Sigmoid colon (tissue), 7 donors: ENCODE measurements around the gene PHKB. TPM values are rescaled to one million over a fixed set of nuclear protein-coding genes. Genes with fewer than 3 reads are reported as not detected.
"Not testable (repeated sequence)": the region's sequence is repeated elsewhere in the genome, so short reads cannot be mapped to it uniquely, and the experiment has no call there.

Experiments
- DNase-seq: peaks from one replicate; pipeline ENCODE4 v3.0.0-alpha.2; 2019
- H3K27ac ChIP-seq, 4 donors: fragments of 200-600 bp; sonication (generic); one replicate each; pipeline ENCODE4 v1.5.1; 2016 to 2019; ENCODE audit warnings: mild to moderate bottlenecking in 1 of 4
- H3K27me3 ChIP-seq, 3 donors: fragments of 200-600 bp; sonication (generic); one replicate each; pipeline ENCODE4 v1.5.1; 2019; ENCODE audit warnings: mild to moderate bottlenecking in 1 of 3
- H3K36me3 ChIP-seq, 4 donors: fragments of 200-600 bp; sonication (generic); one replicate each; pipeline ENCODE4 v1.5.1; 2016 to 2019
- H3K4me1 ChIP-seq, 4 donors: fragments of 200-600 bp; sonication (generic); one replicate each; pipeline ENCODE4 v1.5.1; 2017 to 2019
- H3K4me3 ChIP-seq, 4 donors: fragments of 200-600 bp; sonication (generic); one replicate each; pipeline ENCODE4 v1.5.1; 2017 to 2019; ENCODE audit warnings: mild to moderate bottlenecking in 2 of 4, moderate library complexity in 1 of 4
- H3K9me3 ChIP-seq, 4 donors: fragments of 200-600 bp in 3 of 4; sonication (generic) in 3 of 4; one replicate each; pipeline versions ENCODE4 v1.5.1 to v1.6.1; 2013 to 2019
- CTCF ChIP-seq, 4 experiments: fragments of 450-650 bp in 3 of 4; fragments of 200-600 bp in 1 of 4; IDR thresholded peaks; one replicate each; pipeline ENCODE4 v1.5.1; 2016 to 2019; ENCODE audit warnings: antibody characterized with exemption in 4 of 4, mild to moderate bottlenecking in 3 of 4, moderate library complexity in 2 of 4
- EP300 ChIP-seq, 4 donors: sonication (generic); formaldehyde crosslinking; IDR thresholded peaks; one replicate each; pipeline ENCODE4 v1.6.1; 2017; ENCODE audit warnings: antibody characterized with exemption in 4 of 4
- POLR2A ChIP-seq, 2 donors: fragments of 450-650 bp; IDR thresholded peaks; one replicate each; pipeline ENCODE4 v1.6.1; 2016; ENCODE audit warnings: antibody characterized with exemption in 2 of 2, mild to moderate bottlenecking in 2 of 2, moderate library complexity in 2 of 2
- POLR2AphosphoS5 ChIP-seq, 4 donors: sonication (generic); formaldehyde crosslinking; IDR thresholded peaks; one replicate each; pipeline ENCODE4 v1.6.1; 2017; ENCODE audit warnings: antibody characterized with exemption in 4 of 4
- WGBS, 2 donors: extraction: QIAGEN DNeasy Blood & Tissue Kit; methylation state at CpG; one replicate each; pipeline ENCODE4 v1.1.7; 2013; 5-methylcytosine and 5-hydroxymethylcytosine counted together
- intact Hi-C: fragments of 100-400 bp; cut with DNase I; formaldehyde crosslinking; loops from one replicate; pipeline ENCODE4 v1.15.1; 2023
- polyA plus RNA-seq, 3 donors: library from polyadenylated mRNA; stranded (reverse); fragments of 200-250 nt; gene quantifications; one replicate each; pipeline ENCODE4 v1.2.3, GENCODE V29; 2013
- total RNA-seq, 4 donors: library from RNA; depleted of rRNA; stranded (reverse); fragments of >200 nt; gene quantifications; one replicate each; pipeline ENCODE4 v1.1.0, GENCODE V29; 2016
- donor health status: healthy with polysubstance abuse.
- donor health status: Bipolar disorder and iron deficiency.
- donor health status: healthy.

The PHKB gene
- total and polyA plus RNA-seq, 7 donors: 24.6 to 95.6 (median 60.5) TPM

- no peaks in the 10 kb centered on the region for H3K9me3 ChIP-seq
- H3K27ac ChIP-seq: peak overlapping the region; percentile 96 to 99 (median 96)
- H3K36me3 ChIP-seq: peaks cover 0 to 8% (median 0%) of the 10 kb centered on the region in 4 donors
- DNase-seq: no peak
- TF ChIP-seq CTCF (IDR thresholded peaks at IDR 0.05) (no peak), POLR2AphosphoS5 (IDR thresholded peaks at IDR 0.05) (peak in 3 of 4 donors; percentile 31 to 54 (median 33))
- WGBS, 2 donors: 1% methylated on average over 17 of the region's 17 CpGs
- intact Hi-C loops: loop anchor here (2.0 kb wide), 1 partner anchor 33 kb away; no protein-coding TSS in a partner anchor
- H3K4me1 ChIP-seq: peaks cover 0 to 63% (median 51%) of the 10 kb centered on the region in 4 donors
- H3K4me3 ChIP-seq: peak overlapping the region; percentile 72 to 94 (median 86)
- no peaks in the 10 kb centered on the region for H3K27me3 ChIP-seq
Measured at GRCh38 chr16:47461598-47462266, 601 bp downstream of the PHKB start.

- WGBS, 2 donors: 82 to 89% methylated on average over 11 of the region's 11 CpGs
- Histone ChIP-seq H3K27ac (peak overlapping the region in 3 of 4 donors; percentile 61 to 99 (median 96)), H3K36me3 (no peaks in the 10 kb centered on the region), H3K27me3 (no peaks in the 10 kb centered on the region), H3K4me3 (no peak overlapping the region), H3K4me1 (peaks cover 0 to 80% (median 60%) of the 10 kb centered on the region in 4 donors), H3K9me3 (no peaks in the 10 kb centered on the region)
- no peak for DNase-seq
- TF ChIP-seq POLR2AphosphoS5 (IDR thresholded peaks at IDR 0.05) (peak in 2 of 4 donors; percentile 43 to 45), EP300 (IDR thresholded peaks at IDR 0.05) (no peak)
- intact Hi-C loops: no loop called here
Measured at GRCh38 chr16:47463771-47464624, 2.9 kb downstream of the PHKB start.

- Histone ChIP-seq H3K4me1 (peaks cover 0 to 66% (median 48%) of the 10 kb centered on the region in 4 donors), H3K27me3 (no peaks in the 10 kb centered on the region), H3K9me3 (no peaks in the 10 kb centered on the region), H3K36me3 (no peaks in the 10 kb centered on the region), H3K27ac (peak overlapping the region in 2 of 4 donors; percentile 96 to 99), H3K4me3 (no peak overlapping the region)
- WGBS, 2 donors: 76 to 82% methylated on average over 2 of the region's 2 CpGs
- intact Hi-C loops: no loop called here
- no peak for DNase-seq
- TF ChIP-seq POLR2A (IDR thresholded peaks at IDR 0.05): no peak
- TF ChIP-seq CTCF (IDR thresholded peaks at IDR 0.05): no peak
- TF ChIP-seq EP300 (IDR thresholded peaks at IDR 0.05): no peak
- TF ChIP-seq POLR2AphosphoS5 (IDR thresholded peaks at IDR 0.05): no peak
Measured at GRCh38 chr16:47465919-47466630, 4.9 kb downstream of the PHKB start.

- H3K9me3 ChIP-seq: no peaks in the 10 kb centered on the region
- TF ChIP-seq EP300 (IDR thresholded peaks at IDR 0.05): no peak
- no peak for TF ChIP-seq CTCF (IDR thresholded peaks at IDR 0.05)
- H3K4me3 ChIP-seq: no peak overlapping the region
- peaks cover 0 to 59% (median 41%) of the 10 kb centered on the region in 4 donors for H3K4me1 ChIP-seq
- no peak overlapping the region for H3K27ac ChIP-seq
- DNase-seq: no peak
- no peaks in the 10 kb centered on the region for H3K27me3 ChIP-seq
- 93 to 94% methylated on average over 2 of the region's 2 CpGs for WGBS, 2 donors
- no peaks in the 10 kb centered on the region for H3K36me3 ChIP-seq
- intact Hi-C loops: no loop called here
Measured at GRCh38 chr16:47467501-47467900, 6.4 kb downstream of the PHKB start.

GRCh38 chr16:47468070-47468689 is 7.0 kb downstream of the PHKB start:
- DNase-seq, H3K4me3 ChIP-seq, H3K27me3 ChIP-seq, intact Hi-C loops, H3K27ac ChIP-seq, H3K36me3 ChIP-seq, H3K9me3 ChIP-seq: not testable (repeated sequence)
- H3K4me1 ChIP-seq: peaks cover 0 to 52% (median 36%) of the 10 kb centered on the region in 4 donors
- 95 to 98% methylated on average over 7 of the region's 7 CpGs for WGBS, 2 donors
